IMR-90 (cell line): Measurements from ENCODE around the gene B3GNT9. TPM values are rescaled to one million over a fixed set of nuclear protein-coding genes. Genes with fewer than 3 reads are reported as not detected.
A peak's percentile ranks its signal among the peaks of the same experiment; 100 is the strongest.

Source experiments
- ATAC-seq: fragments of 200-7000 bp; cut with Tn5 transposase; 2 replicates; pipeline ENCODE4 v1.9.1; 2020; ENCODE audit warnings: low read depth, mild to moderate bottlenecking, moderate library complexity
- BruUV-seq: library from RNA; stranded (reverse); fragments of 400-500 nt; replicated peaks from 2 replicates; lab custom pipeline; 2021; lab: Mats Ljungman, UMichigan
- CTCF ChIA-PET: fragments of 300-600 bp; formaldehyde crosslinking; extraction: SDS; loops from one replicate; lab custom pipeline; 2021; ENCODE audit warnings: antibody characterized with exemption; lab: Yijun Ruan, JAX
- POLR2A ChIA-PET: fragments of 300-600 bp; sonication (Branson Sonifier 250); formaldehyde crosslinking; loops from one replicate; lab custom pipeline; 2022; ENCODE audit warnings: antibody characterized with exemption; ENCODE audit not compliant: unreplicated experiment; lab: Charles Lee
- DNase-seq: peaks from one replicate; pipeline ENCODE4 v3.0.0; 2013
- H2AFZ ChIP-seq: replicated peaks from 2 replicates; pipeline ENCODE3; 2013; ENCODE audit warnings: low read length, mild to moderate bottlenecking; ENCODE audit not compliant: poor library complexity
- H2AK5ac ChIP-seq: 2 replicates; pipeline ENCODE4 v1.6.1; 2013; ENCODE audit warnings: low read depth, low read length, inconsistent platforms
- H2AK9ac ChIP-seq: replicated peaks from 2 replicates; pipeline ENCODE3; 2013; ENCODE audit warnings: mild to moderate bottlenecking, low read depth, low read length, moderate library complexity; ENCODE audit not compliant: poor library complexity
- H2BK120ac ChIP-seq: 2 replicates; pipeline ENCODE4 v1.6.1; 2013; ENCODE audit warnings: low read depth, low read length, inconsistent platforms
- H2BK15ac ChIP-seq: 3 replicates; pipeline ENCODE4 v1.6.1; 2013; ENCODE audit warnings: low read depth, low read length, inconsistent platforms
- H2BK20ac ChIP-seq: 2 replicates; pipeline ENCODE4 v1.6.1; 2013; ENCODE audit warnings: low read depth, mild to moderate bottlenecking, inconsistent platforms, low read length, moderate library complexity
- H2BK5ac ChIP-seq: 2 replicates; pipeline ENCODE4 v1.6.1; 2013; ENCODE audit warnings: mild to moderate bottlenecking, low read depth, low read length, inconsistent platforms; ENCODE audit not compliant: poor library complexity, severe bottlenecking
- H3K14ac ChIP-seq: replicated peaks from 2 replicates; pipeline ENCODE4 v1.6.1; 2013; ENCODE audit warnings: low read depth, low read length, inconsistent platforms
- H3K18ac ChIP-seq: 2 replicates; pipeline ENCODE4 v1.6.1; 2013; ENCODE audit warnings: low read depth, low read length, control low read depth
- H3K23ac ChIP-seq: 2 replicates; pipeline ENCODE4 v1.6.1; 2013; ENCODE audit warnings: low read depth, low read length, inconsistent platforms
- H3K27ac ChIP-seq: 2 replicates; pipeline ENCODE4 v1.5.1; 2013; ENCODE audit warnings: mild to moderate bottlenecking, control low read depth, low read length; ENCODE audit not compliant: insufficient read depth
- H3K27me3 ChIP-seq: 2 replicates; pipeline ENCODE4 v1.6.1; 2013; ENCODE audit warnings: low read length; ENCODE audit not compliant: control insufficient read depth, insufficient read depth
- H3K36me3 ChIP-seq: 2 replicates; pipeline ENCODE4 v1.6.1; 2013; ENCODE audit warnings: low read length, mixed read lengths; ENCODE audit not compliant: control insufficient read depth, insufficient read depth
- H3K4ac ChIP-seq: 2 replicates; pipeline ENCODE4 v1.6.1; 2013; ENCODE audit warnings: low read depth, low read length, inconsistent platforms
- H3K4me1 ChIP-seq: 2 replicates; pipeline ENCODE4 v1.6.1; 2013; ENCODE audit warnings: low read length, mixed read lengths; ENCODE audit not compliant: control insufficient read depth, insufficient read depth
- H3K4me2 ChIP-seq: 2 replicates; pipeline ENCODE4 v1.6.1; 2013; ENCODE audit warnings: low read depth, mild to moderate bottlenecking, control low read depth, low read length, moderate library complexity
- H3K4me3 ChIP-seq: 2 replicates; pipeline ENCODE4 v1.5.1; 2013; ENCODE audit warnings: low read depth, mild to moderate bottlenecking, control low read depth, low read length, moderate library complexity; ENCODE audit not compliant: insufficient read depth
- H3K56ac ChIP-seq: 2 replicates; pipeline ENCODE4 v1.6.1; 2013; ENCODE audit warnings: low read length, inconsistent platforms; ENCODE audit not compliant: insufficient read depth; ENCODE audit errors: extremely low read depth
- H3K79me1 ChIP-seq, 2 experiments: 2 replicates each; pipeline ENCODE4 v1.6.1; 2013; ENCODE audit warnings: low read length in 2 of 2, inconsistent platforms in 1 of 2, low read depth in 1 of 2
- H3K9ac ChIP-seq: 2 replicates; pipeline ENCODE4 v1.6.1; 2013; ENCODE audit warnings: low read depth, low read length, control low read depth
- H3K9me1 ChIP-seq: 2 replicates; pipeline ENCODE4 v1.6.1; 2013; ENCODE audit warnings: low read length, inconsistent platforms; ENCODE audit not compliant: insufficient read depth
- H3K9me3 ChIP-seq: 2 replicates; pipeline ENCODE4 v1.6.1; 2013; ENCODE audit warnings: low read length; ENCODE audit not compliant: control insufficient read depth, insufficient read depth
- H4K20me1 ChIP-seq: 2 replicates; pipeline ENCODE4 v1.6.1; 2013; ENCODE audit warnings: low read length, inconsistent platforms; ENCODE audit not compliant: insufficient read depth
- H4K5ac ChIP-seq: 2 replicates; pipeline ENCODE4 v1.6.1; 2013; ENCODE audit warnings: mild to moderate bottlenecking, low read depth, low read length, control low read depth
- H4K8ac ChIP-seq, 2 experiments: 2 replicates each; pipeline ENCODE4 v1.6.1; 2013; ENCODE audit warnings: low read depth in 2 of 2, low read length in 2 of 2, control low read depth in 1 of 2, inconsistent platforms in 1 of 2
- H4K91ac ChIP-seq: 2 replicates; pipeline ENCODE4 v1.6.1; 2013; ENCODE audit warnings: low read depth, low read length, inconsistent platforms; ENCODE audit not compliant: insufficient read depth
- BHLHE40 ChIP-seq: fragments of 150-350 bp; IDR thresholded peaks from 2 replicates; pipeline ENCODE4 v1.6.1; 2016; ENCODE audit warnings: mild to moderate bottlenecking, low read depth, low read length
- CEBPB ChIP-seq: IDR thresholded peaks from 2 replicates; pipeline ENCODE4 v1.6.1; 2012; ENCODE audit warnings: low read depth, low read length, improper control_type of control experiment
- CTCF ChIP-seq: conservative IDR thresholded peaks from 2 replicates; pipeline ENCODE4 v1.5.1; 2012; ENCODE audit warnings: mild to moderate bottlenecking, low read depth, low read length, improper control_type of control experiment
- MAFK ChIP-seq: IDR thresholded peaks from 2 replicates; pipeline ENCODE4 v1.6.1; 2012; ENCODE audit warnings: low read depth, low read length, improper control_type of control experiment
- MAZ ChIP-seq: IDR thresholded peaks from 2 replicates; pipeline ENCODE4 v1.6.1; 2012; ENCODE audit warnings: low read depth, mild to moderate bottlenecking, low read length, improper control_type of control experiment, moderate library complexity, borderline replicate concordance
- NFE2L2 ChIP-seq: fragments of 150-350 bp; IDR thresholded peaks from 2 replicates; pipeline ENCODE4 v1.6.1; 2016; ENCODE audit warnings: low read depth, mild to moderate bottlenecking, low read length
- POLR2A ChIP-seq: IDR thresholded peaks from 2 replicates; pipeline ENCODE4 v1.6.1; 2012; ENCODE audit warnings: mild to moderate bottlenecking, low read depth, low read length
- RAD21 ChIP-seq: IDR thresholded peaks from 2 replicates; pipeline ENCODE4 v1.6.1; 2012; ENCODE audit warnings: low read length, improper control_type of control experiment
- SMC3 ChIP-seq: fragments of 150-350 bp; IDR thresholded peaks from 2 replicates; pipeline ENCODE4 v1.6.1; 2016; ENCODE audit warnings: low read depth, mild to moderate bottlenecking, antibody characterized with exemption, low read length, moderate library complexity
- WGBS, 2 experiments: methylation state at CpG; one replicate each; pipeline versions ENCODE4 v1.1.5 to v1.1.7; 2013; ENCODE audit warnings: missing lambda C conversion rate in 2 of 2; ENCODE audit not compliant: insufficient read length in 1 of 2; ENCODE audit errors: extremely low coverage in 2 of 2; 5-methylcytosine and 5-hydroxymethylcytosine counted together
- dilution Hi-C: fragments of 300-500 bp; cut with HindIII; formaldehyde crosslinking; loops from one replicate; pipeline ENCODE4 v1.14.3; 2018; ENCODE audit warnings: low sequenced_read_pairs; ENCODE audit not compliant: unreplicated experiment
- in situ Hi-C: fragments of 300-500 bp; cut with MboI; formaldehyde crosslinking; loops from 3 replicates; pipeline ENCODE4 v1.14.3; 2019; ENCODE audit warnings: low sequenced_read_pairs, inconsistent platforms, mixed read lengths
- intact Hi-C: fragments of 100-400 bp; cut with micrococcal nuclease; formaldehyde crosslinking; loops from 2 replicates; pipeline ENCODE4 v1.10.0; 2022
- polyA plus RNA-seq, 3 experiments: library from polyadenylated mRNA; depleted of rRNA; stranded (reverse); fragments of >200 nt; gene quantifications; 2 replicates each; pipeline ENCODE4 v1.2.3, GENCODE V29; 2012; ENCODE audit warnings: low replicate concordance in 1 of 3
- total RNA-seq: library from RNA; depleted of rRNA; stranded (reverse); fragments of >200 nt; gene quantifications from 2 replicates; pipeline ENCODE4 v1.2.3, GENCODE V29; 2012
- TF ChIP-seq, protein P1 (sequence below): fragments of 150-350 bp; IDR thresholded peaks from 2 replicates; pipeline ENCODE4 v1.6.1; 2017; ENCODE audit warnings: mild to moderate bottlenecking, antibody characterized with exemption, low read length, low read depth

The B3GNT9 gene
- total and polyA plus RNA-seq, 2 of the 4 experiments (the other 2 are of a cell fraction): 5.0 to 12.0 TPM

- H2BK120ac ChIP-seq: peak within 1 kb of the TSS; percentile 81
- H3K14ac ChIP-seq: peak within 1 kb of the TSS; percentile 89
- H3K27me3 ChIP-seq: peaks cover 9% of the 10 kb centered on the region; the same call in 1 of the 2 replicates
- peaks cover 20% of the 10 kb centered on the region for H3K9me1 ChIP-seq
- H3K18ac ChIP-seq: peak within 1 kb of the TSS; percentile 84
- in situ Hi-C loops: no loop called here
- TF ChIP-seq BHLHE40 (no peak), MAZ (peak; percentile 61; the same call in 1 of the 2 replicates), CEBPB (no peak), MAFK (peak; percentile 8; the same call in 1 of the 2 replicates), CTCF (peak; percentile 22; the same call in 1 of the 2 replicates), SMC3 (0 out of 2 replicates have a peak, but pooled peaks have one; percentile 9), NFE2L2 (peak; percentile 87), RAD21 (0 out of 2 replicates have a peak, but pooled peaks have one; percentile 13), POLR2A (peak; percentile 45; the same call in 1 of the 2 replicates)
- TF ChIP-seq, protein P1, sequence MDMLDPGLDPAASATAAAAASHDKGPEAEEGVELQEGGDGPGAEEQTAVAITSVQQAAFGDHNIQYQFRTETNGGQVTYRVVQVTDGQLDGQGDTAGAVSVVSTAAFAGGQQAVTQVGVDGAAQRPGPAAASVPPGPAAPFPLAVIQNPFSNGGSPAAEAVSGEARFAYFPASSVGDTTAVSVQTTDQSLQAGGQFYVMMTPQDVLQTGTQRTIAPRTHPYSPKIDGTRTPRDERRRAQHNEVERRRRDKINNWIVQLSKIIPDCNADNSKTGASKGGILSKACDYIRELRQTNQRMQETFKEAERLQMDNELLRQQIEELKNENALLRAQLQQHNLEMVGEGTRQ: no peak
- POLR2A ChIA-PET: interaction anchor here (0.7 kb wide), 1 partner anchor 34 kb away, joined by 7 read pairs; no protein-coding TSS in a partner anchor
- CTCF ChIA-PET: interaction anchor here (0.6 to 1.5 kb wide), 6 partner anchors 10 to 550 kb away, joined by 3 to 6 read pairs (median 4); no protein-coding TSS in a partner anchor
- no TSS peak for BruUV-seq
- H3K36me3 ChIP-seq: peaks cover 6% of the 10 kb centered on the region; the same call in 1 of the 2 replicates
- peak within 1 kb of the TSS; percentile 87 for H2BK15ac ChIP-seq
- H2BK5ac ChIP-seq: peak within 1 kb of the TSS; percentile 93
- intact Hi-C loops: no loop called here
- WGBS, 2 experiments: 7% methylated on average over 11 of the region's 50 CpGs; no CpG with 5 or more reads in 1 of the 2 experiments
- H3K23ac ChIP-seq: peak within 1 kb of the TSS; percentile 97
- dilution Hi-C loops: no loop called here
- peak; percentile 76 for DNase-seq
- 0 out of 2 replicates have a peak, but pooled peaks cover 4% of the 10 kb centered on the region for H4K20me1 ChIP-seq
- peak within 1 kb of the TSS; percentile 86 for H3K9ac ChIP-seq
- H2AFZ ChIP-seq: peak within 1 kb of the TSS; percentile 98
- H3K27ac ChIP-seq: peak within 1 kb of the TSS; percentile 80
- H2AK9ac ChIP-seq: peak within 1 kb of the TSS; percentile 99
- peak within 1 kb of the TSS; percentile 44 for H3K4me3 ChIP-seq
- peak within 1 kb of the TSS; percentile 94 for H3K4ac ChIP-seq
- H3K9me3 ChIP-seq: no peaks in the 10 kb centered on the region
- peak within 1 kb of the TSS; percentile 84 for H4K5ac ChIP-seq
- H2BK20ac ChIP-seq: peak within 1 kb of the TSS; percentile 82
- ATAC-seq: peak; percentile 73
- H4K8ac ChIP-seq: peak within 1 kb of the TSS; percentile 77 to 96
- peak within 1 kb of the TSS; percentile 72 for H3K56ac ChIP-seq
- peak within 1 kb of the TSS; percentile 99 for H2AK5ac ChIP-seq
- H3K4me2 ChIP-seq: peak within 1 kb of the TSS; percentile 74
- H3K4me1 ChIP-seq: peaks cover 29% of the 10 kb centered on the region
- peak within 1 kb of the TSS; percentile 98 for H4K91ac ChIP-seq
- H3K79me1 ChIP-seq: peaks cover 9 to 38% of the 10 kb centered on the region in 2 experiments; a peak in 3 of 4 replicates
Observed at GRCh38 chr16:67170168-67170948, 19.6 kb upstream of the B3GNT9 start, which contains the start of gene NOL3. TSS of gene NOL3 (plus strand) at chr16:67170538.
